ENCODE data around the gene SDC3. TPM values are rescaled to one million over a fixed set of nuclear protein-coding genes. Genes with fewer than 3 reads are reported as not detected.

Gene SDC3
- total RNA-seq, 1 donor from 2014 or later = 79.5 TPM

GRCh38 chr1:30856260-30856790, 52.2 kb downstream of the SDC3 start:
- no peak for DNase-seq (ENCODE audit: extremely low read depth, low read depth, low spot score)

- DNase-seq (ENCODE audit: extremely low read depth, low read depth, low spot score) = no peak
Observed at GRCh38 chr1:30855686-30856259, 52.8 kb downstream of the SDC3 start.

- no peak for DNase-seq (ENCODE audit: extremely low read depth, low read depth, low spot score)
Observed at GRCh38 chr1:30853350-30853749, 55.2 kb downstream of the SDC3 start.

GRCh38 chr1:30852026-30852425, 56.5 kb downstream of the SDC3 start:
- peak; percentile 23 for DNase-seq (ENCODE audit: extremely low read depth, low read depth, low spot score)

- no peak for DNase-seq (ENCODE audit: extremely low read depth, low read depth, low spot score)
Observed at GRCh38 chr1:30851286-30851685, 57.3 kb downstream of the SDC3 start.

GRCh38 chr1:30850607-30851006, 58.0 kb downstream of the SDC3 start:
- no peak for DNase-seq (ENCODE audit: extremely low read depth, low read depth, low spot score)

- no peak for DNase-seq (ENCODE audit: extremely low read depth, low read depth, low spot score)
Observed at GRCh38 chr1:30848130-30848529, 60.4 kb downstream of the SDC3 start.

- peak; percentile 14 for DNase-seq (ENCODE audit: extremely low read depth, low read depth, low spot score)
Observed at GRCh38 chr1:30847358-30847972, 61.1 kb downstream of the SDC3 start.

- no peak for DNase-seq (ENCODE audit: extremely low read depth, low read depth, low spot score)
Observed at GRCh38 chr1:30846587-30846986, 62.0 kb downstream of the SDC3 start.

GRCh38 chr1:30845904-30846290, 62.7 kb downstream of the SDC3 start:
- no peak for DNase-seq (ENCODE audit: extremely low read depth, low read depth, low spot score)

- DNase-seq (ENCODE audit: extremely low read depth, low read depth, low spot score) = no peak
Observed at GRCh38 chr1:30845237-30845903, 63.2 kb downstream of the SDC3 start.

GRCh38 chr1:30844631-30845030, 63.9 kb downstream of the SDC3 start:
- DNase-seq (ENCODE audit: extremely low read depth, low read depth, low spot score) = no peak

GRCh38 chr1:30842697-30843354, 65.7 kb downstream of the SDC3 start:
- DNase-seq (ENCODE audit: extremely low read depth, low read depth, low spot score) = no peak

- peak; percentile 92 for DNase-seq (ENCODE audit: extremely low read depth, low read depth, low spot score)
Observed at GRCh38 chr1:30840904-30841598, 67.5 kb downstream of the SDC3 start.

- no peak for DNase-seq (ENCODE audit: extremely low read depth, low read depth, low spot score)
Observed at GRCh38 chr1:30839827-30840359, 68.7 kb downstream of the SDC3 start.

GRCh38 chr1:30838996-30839395, 69.6 kb downstream of the SDC3 start:
- DNase-seq (ENCODE audit: extremely low read depth, low read depth, low spot score) = no peak

GRCh38 chr1:30837653-30838052, 70.9 kb downstream of the SDC3 start:
- no peak for DNase-seq (ENCODE audit: extremely low read depth, low read depth, low spot score)

- no peak for DNase-seq (ENCODE audit: extremely low read depth, low read depth, low spot score)
Observed at GRCh38 chr1:30834253-30834652, 74.3 kb downstream of the SDC3 start.

GRCh38 chr1:30830537-30830936, 78.0 kb downstream of the SDC3 start:
- DNase-seq (ENCODE audit: extremely low read depth, low read depth, low spot score) = no peak

GRCh38 chr1:30829889-30830288, 78.7 kb downstream of the SDC3 start:
- no peak for DNase-seq (ENCODE audit: extremely low read depth, low read depth, low spot score)

Measured in glomerular endothelial cell (primary cell).